GM12892 (cell line): Measurements from ENCODE around the gene ATG2A.

Experiments
- POLR2A ChIP-seq: IDR thresholded peaks from 2 replicates; pipeline ENCODE4 v1.6.1; 2011; ENCODE audit warnings: low read depth, low read length, control low read depth
- POLR2AphosphoS5 ChIP-seq: IDR thresholded peaks from 2 replicates; pipeline ENCODE4 v1.6.1; 2011; ENCODE audit warnings: low read depth, low read length, control low read depth
- TAF1 ChIP-seq: IDR thresholded peaks from 2 replicates; pipeline ENCODE4 v1.6.1; 2011; ENCODE audit warnings: low read depth, mild to moderate bottlenecking, control low read depth, low read length, borderline replicate concordance

DNA sequence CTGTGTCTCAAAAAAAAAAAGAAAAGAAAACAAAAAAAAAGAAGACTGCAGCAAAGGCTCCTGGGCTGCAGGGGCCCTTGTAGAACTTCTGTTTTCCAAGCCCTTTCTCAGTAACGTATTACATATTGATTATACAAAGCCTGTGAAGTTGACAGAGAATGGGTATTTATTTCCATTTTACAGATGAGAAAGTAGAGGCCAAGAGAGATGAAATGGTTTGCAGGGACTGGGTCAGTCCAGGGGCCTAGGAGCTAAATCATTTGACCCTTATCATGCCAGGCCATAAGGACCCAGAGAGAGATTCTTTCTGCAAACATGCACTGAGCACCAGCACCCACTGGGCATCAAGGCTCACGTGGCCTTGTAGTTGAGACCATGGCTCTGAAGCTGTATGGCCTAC is 11.9 kb upstream of the ATG2A start:
- TF ChIP-seq POLR2AphosphoS5 (no peak), POLR2A (no peak), TAF1 (no peak)
